Fibroblast of lung (primary cell): ENCODE data around the gene RAET1E. TPM values are rescaled to one million over a fixed set of nuclear protein-coding genes. Genes with fewer than 3 reads are reported as not detected.

Experiments
- DNase-seq, 2 donors: peaks; one replicate each; pipeline versions ENCODE4 v3.0.0 to v3.0.0-alpha.2; 2010; ENCODE audit warnings: low read depth in 2 of 2
- H2AFZ ChIP-seq: 2 replicates; pipeline ENCODE4 v1.5.1; 2012; ENCODE audit warnings: low read length, control low read depth, inconsistent platforms
- H3K27ac ChIP-seq: 2 replicates; pipeline ENCODE4 v1.5.1; 2011; ENCODE audit warnings: low read length, control low read depth; ENCODE audit not compliant: insufficient read depth
- H3K27me3 ChIP-seq: 2 replicates; pipeline ENCODE4 v1.5.1; 2011; ENCODE audit warnings: mild to moderate bottlenecking, low read length; ENCODE audit not compliant: control insufficient read depth, insufficient read depth
- H3K36me3 ChIP-seq: 2 replicates; pipeline ENCODE4 v1.5.1; 2011; ENCODE audit warnings: low read length; ENCODE audit not compliant: control insufficient read depth, insufficient read depth
- H3K4me1 ChIP-seq: 2 replicates; pipeline ENCODE4 v1.5.1; 2011; ENCODE audit warnings: low read length; ENCODE audit not compliant: control insufficient read depth, insufficient read depth; ENCODE audit errors: extremely low read depth
- H3K4me2 ChIP-seq: 2 replicates; pipeline ENCODE4 v1.5.1; 2011; ENCODE audit warnings: low read length, control low read depth; ENCODE audit not compliant: insufficient read depth; ENCODE audit errors: extremely low read depth
- H3K4me3 ChIP-seq, 4 experiments: fragments of 200-600 bp in 1 of 4; sonication (generic) in 1 of 4; replicated peaks in 1 of 4; 2 replicates each; pipeline ENCODE4 v1.5.1; 2011 to 2016; ENCODE audit warnings: low read length in 4 of 4, low read depth in 3 of 4, mild to moderate bottlenecking in 3 of 4, control low read depth in 2 of 4, inconsistent platforms in 1 of 4, mixed read lengths in 1 of 4; ENCODE audit not compliant: insufficient read depth in 1 of 4; ENCODE audit errors: control extremely low read depth in 1 of 4
- H3K79me2 ChIP-seq: 2 replicates; pipeline ENCODE4 v1.5.1; 2012; ENCODE audit warnings: mild to moderate bottlenecking, low read length, inconsistent platforms; ENCODE audit not compliant: control insufficient read depth, insufficient read depth
- H3K9ac ChIP-seq: 2 replicates; pipeline ENCODE4 v1.5.1; 2011; ENCODE audit warnings: mild to moderate bottlenecking, low read length, control low read depth; ENCODE audit not compliant: insufficient read depth
- H3K9me3 ChIP-seq: 2 replicates; pipeline ENCODE4 v1.5.1; 2012; ENCODE audit warnings: low read depth, low read length; ENCODE audit not compliant: control insufficient read depth, insufficient read depth
- H4K20me1 ChIP-seq: 2 replicates; pipeline ENCODE4 v1.5.1; 2011; ENCODE audit warnings: low read length; ENCODE audit not compliant: control insufficient read depth, insufficient read depth; ENCODE audit errors: extremely low read depth
- CTCF ChIP-seq, 2 donors: IDR thresholded peaks in 1 of 2; conservative IDR thresholded peaks in 1 of 2; 1 replicate in 1 of 2; 2 replicates in 1 of 2; pipeline ENCODE4 v1.5.1; 2011 to 2012; ENCODE audit warnings: low read length in 2 of 2, control low read depth in 1 of 2, inconsistent platforms in 1 of 2, low read depth in 1 of 2, mild to moderate bottlenecking in 1 of 2
- EZH2 ChIP-seq: IDR thresholded peaks from 2 replicates; pipeline ENCODE4 v1.5.1; 2012; ENCODE audit warnings: low read length, control low read depth, mild to moderate bottlenecking; ENCODE audit errors: missing control alignments
- polyA plus RNA-seq, 2 donors: library from polyadenylated mRNA; depleted of rRNA in 1 of 2; stranded (reverse) in 1 of 2; unstranded in 1 of 2; fragments of >200 nt; gene quantifications; 2 replicates each; pipeline ENCODE4 v1.2.1, GENCODE V29; 2011 to 2012; ENCODE audit warnings: missing spikeins in 1 of 2
- total RNA-seq: library from RNA; depleted of rRNA; stranded (reverse); fragments of >200 nt; gene quantifications from 2 replicates; pipeline ENCODE4 v1.2.1, GENCODE V29; 2014

The RAET1E gene
- total and polyA plus RNA-seq, 2 donors (not counting 1 experiment from before 2014, with no cell fraction given) = 0.12 to 1.5 TPM

- Histone ChIP-seq H2AFZ (no peak overlapping the region), H3K79me2 (no peaks in the 10 kb centered on the region), H3K36me3 (no peaks in the 10 kb centered on the region), H3K4me2 (no peak overlapping the region), H3K27me3 (no peaks in the 10 kb centered on the region), H3K27ac (no peak overlapping the region), H3K9ac (no peak overlapping the region), H4K20me1 (no peaks in the 10 kb centered on the region), H3K4me1 (peaks cover 18% of the 10 kb centered on the region), H3K4me3 (no peak overlapping the region), H3K9me3 (no peaks in the 10 kb centered on the region)
- TF ChIP-seq EZH2 = no peak
- no peak for TF ChIP-seq CTCF (conservative IDR thresholded peaks at IDR 0.05 in 1 of 2, IDR thresholded peaks at IDR 0.05 in 1 of 2; ENCODE audit: low read depth in 1 of 2, low read length in 2 of 2)
- DNase-seq = peak; percentile 35
Measured at GRCh38 chr6:149888659-149889058, 9.3 kb downstream of the RAET1E start.

DNA sequence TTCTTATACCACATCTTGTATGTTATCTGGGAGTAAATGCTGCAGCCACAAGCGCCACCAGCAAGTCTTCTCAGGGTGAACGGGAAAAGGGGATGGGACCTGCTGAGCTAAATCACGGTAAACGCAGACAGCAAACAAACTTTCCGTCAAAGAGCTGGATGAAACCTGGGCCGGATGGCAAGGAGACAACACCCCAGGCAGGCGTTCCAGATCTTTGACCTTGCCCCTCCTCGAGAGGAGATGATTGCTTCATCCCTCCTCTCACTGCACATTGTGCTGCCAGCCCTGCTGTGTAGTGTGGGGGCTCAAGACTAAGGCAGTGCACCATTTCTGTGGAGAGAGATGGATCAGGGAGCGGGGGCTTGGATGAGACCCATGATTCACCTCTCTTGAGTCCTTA lies 9.8 kb downstream of the RAET1E start:
- Histone ChIP-seq H3K9me3 (no peaks in the 10 kb centered on the region), H3K79me2 (no peaks in the 10 kb centered on the region), H3K27me3 (no peaks in the 10 kb centered on the region), H3K4me1 (peaks cover 18% of the 10 kb centered on the region), H3K36me3 (no peaks in the 10 kb centered on the region), H3K9ac (no peak overlapping the region), H3K4me2 (no peak overlapping the region), H4K20me1 (no peaks in the 10 kb centered on the region), H2AFZ (no peak overlapping the region), H3K4me3 (no peak overlapping the region), H3K27ac (no peak overlapping the region)
- DNase-seq = no peak
- TF ChIP-seq CTCF (conservative IDR thresholded peaks at IDR 0.05 in 1 of 2, IDR thresholded peaks at IDR 0.05 in 1 of 2; ENCODE audit: low read depth in 1 of 2, low read length in 2 of 2) (no peak), EZH2 (no peak)

GRCh38 chr6:149887343-149887742 lies 10.6 kb downstream of the RAET1E start:
- Histone ChIP-seq H3K9me3 (no peaks in the 10 kb centered on the region), H3K27ac (peak overlapping the region; percentile 31), H3K36me3 (no peaks in the 10 kb centered on the region), H3K4me2 (no peak overlapping the region), H2AFZ (no peak overlapping the region), H3K4me1 (peaks cover 18% of the 10 kb centered on the region), H4K20me1 (no peaks in the 10 kb centered on the region), H3K27me3 (no peaks in the 10 kb centered on the region), H3K9ac (no peak overlapping the region), H3K79me2 (no peaks in the 10 kb centered on the region), H3K4me3 (no peak overlapping the region)
- no peak for TF ChIP-seq EZH2
- no peak for TF ChIP-seq CTCF (conservative IDR thresholded peaks at IDR 0.05 in 1 of 2, IDR thresholded peaks at IDR 0.05 in 1 of 2; ENCODE audit: low read depth in 1 of 2, low read length in 2 of 2)
- DNase-seq = peak; percentile 57 to 74
